Measurements from ENCODE around the gene APH1B.

The APH1B gene

GRCh38 chr15:63354821-63355650, 77.6 kb downstream of the APH1B start:
- no peak for DNase-seq

DNA sequence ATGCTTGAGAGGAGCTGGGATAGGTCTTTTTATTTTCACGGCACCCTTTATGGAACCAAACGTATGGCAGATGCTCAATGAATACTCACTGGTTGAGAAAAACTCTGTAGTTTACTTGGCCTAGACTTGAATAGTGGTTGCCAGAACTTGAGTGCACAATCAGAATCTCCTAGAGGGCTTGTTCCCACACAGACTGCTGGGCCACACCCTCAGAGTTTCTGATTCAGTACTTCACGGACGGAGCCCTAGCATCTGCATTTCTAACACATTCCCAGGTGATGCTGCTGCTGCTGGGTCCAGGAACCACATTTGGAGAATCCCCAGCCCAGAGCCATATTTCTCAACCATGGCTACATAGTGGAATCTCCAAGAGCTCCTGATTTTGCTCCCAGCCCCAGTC, 79.7 kb downstream of the APH1B start:
- no peak for DNase-seq

- DNase-seq = no peak
These were observed 80.3 kb downstream of the APH1B start for GRCh38 chr15:63357731-63358130.

GRCh38 chr15:63358241-63359029, 81.0 kb downstream of the APH1B start:
- no peak for DNase-seq
